SKM-1 (cell line): ENCODE measurements around the gene RPL10.
"Not testable (repeated sequence)": the region's sequence is repeated elsewhere in the genome, so short reads cannot be mapped to it uniquely, and the experiment has no call there.

Experiments used
- DNase-seq: peaks from one replicate; lab custom pipeline; 2025; ENCODE audit not compliant: unreplicated experiment; lab: John Stamatoyannopoulos, UW

RPL10 gene

GRCh38 chrX:154399527-154400368, 1.6 kb downstream of the RPL10 start:
- DNase-seq = no peak

GRCh38 chrX:154400369-154400817, 2.2 kb downstream of the RPL10 start:
- DNase-seq = not testable (repeated sequence)

GRCh38 chrX:154401045-154401799, 3.0 kb downstream of the RPL10 start:
- DNase-seq = no peak

GRCh38 chrX:154401918-154402621, 3.9 kb downstream of the RPL10 start:
- DNase-seq = no peak

GRCh38 chrX:154402622-154403127, 4.5 kb downstream of the RPL10 start:
- DNase-seq = no peak

- DNase-seq = no peak
Measured at GRCh38 chrX:154403192-154403591, 5.0 kb downstream of the RPL10 start.

GRCh38 chrX:154403858-154404257, 5.7 kb downstream of the RPL10 start:
- no peak for DNase-seq

- no peak for DNase-seq
Measured at GRCh38 chrX:154404625-154405192, 6.5 kb downstream of the RPL10 start.

GRCh38 chrX:154408659-154409221, 10.6 kb downstream of the RPL10 start:
- DNase-seq = no peak

- peak; percentile 35 for DNase-seq
Measured at GRCh38 chrX:154409222-154409871, 11.2 kb downstream of the RPL10 start, which contains the start of gene DNASE1L1. TSS of gene DNASE1L1 (minus strand) at chrX:154409254. CDS start at chrX:154405568, 3,686 bp downstream.

GRCh38 chrX:154411981-154412340, 13.8 kb downstream of the RPL10 start:
- DNase-seq = no peak

GRCh38 chrX:154412468-154412867, 14.3 kb downstream of the RPL10 start:
- DNase-seq = no peak

- DNase-seq = no peak
Measured at GRCh38 chrX:154413142-154413541, 15.0 kb downstream of the RPL10 start.

GRCh38 chrX:154417157-154417556, 19.0 kb downstream of the RPL10 start:
- no peak for DNase-seq

- DNase-seq = no peak
Measured at GRCh38 chrX:154419189-154419588, 21.0 kb downstream of the RPL10 start.

- DNase-seq = no peak
Measured at GRCh38 chrX:154419688-154420401, 21.7 kb downstream of the RPL10 start.

- DNase-seq = no peak
Measured at GRCh38 chrX:154420402-154420756, 22.2 kb downstream of the RPL10 start.

GRCh38 chrX:154426916-154427770, 29.0 kb downstream of the RPL10 start:
- no peak for DNase-seq
